RWPE2 (cell line): ENCODE measurements around the gene SDHA.
"Not testable (repeated sequence)": the region's sequence is repeated elsewhere in the genome, so short reads cannot be mapped to it uniquely, and the experiment has no call there.

ENCODE experiments used
- ATAC-seq: fragments of 200-7000 bp; cut with Tn5 transposase; 3 replicates; pipeline ENCODE4 v1.9.1; 2021; ENCODE audit warnings: low read depth
- DNase-seq: peaks from one replicate; pipeline ENCODE4 v3.0.0-alpha.2; 2020; ENCODE audit warnings: low spot score
- H3K27ac ChIP-seq: fragments of 450-650 bp; 2 replicates; pipeline ENCODE4 v1.5.1; 2017; ENCODE audit warnings: mild to moderate bottlenecking; ENCODE audit not compliant: poor library complexity, severe bottlenecking
- H3K27me3 ChIP-seq: fragments of 250-450 bp; sonication (Bioruptor Pico); 2 replicates; pipeline ENCODE4 v1.5.1; 2021; ENCODE audit warnings: mild to moderate bottlenecking, moderate library complexity; ENCODE audit not compliant: insufficient read depth, poor library complexity, severe bottlenecking
- H3K36me3 ChIP-seq: fragments of 250-450 bp; sonication (Bioruptor Pico); 2 replicates; pipeline ENCODE4 v1.5.1; 2020; ENCODE audit warnings: low read depth, mild to moderate bottlenecking, moderate library complexity
- H3K4me1 ChIP-seq: fragments of 250-450 bp; sonication (Bioruptor Pico); 2 replicates; pipeline ENCODE4 v1.5.1; 2021; ENCODE audit warnings: mild to moderate bottlenecking, moderate library complexity; ENCODE audit not compliant: insufficient read depth, poor library complexity, severe bottlenecking
- H3K4me3 ChIP-seq: fragments of 250-450 bp; sonication (Bioruptor Pico); 2 replicates; pipeline ENCODE4 v1.5.1; 2021; ENCODE audit warnings: mild to moderate bottlenecking, moderate library complexity; ENCODE audit not compliant: severe bottlenecking
- H3K9me3 ChIP-seq: fragments of 250-450 bp; sonication (Bioruptor Pico); 2 replicates; pipeline ENCODE4 v1.5.1; 2021; ENCODE audit warnings: mild to moderate bottlenecking, moderate library complexity; ENCODE audit not compliant: severe bottlenecking
- TF ChIP-seq, protein P1 (sequence below): fragments of 450-650 bp; IDR thresholded peaks from one replicate; pipeline ENCODE4 v1.5.1; 2017; ENCODE audit warnings: mild to moderate bottlenecking, moderate library complexity; ENCODE audit not compliant: poor library complexity, severe bottlenecking

Gene SDHA

DNA sequence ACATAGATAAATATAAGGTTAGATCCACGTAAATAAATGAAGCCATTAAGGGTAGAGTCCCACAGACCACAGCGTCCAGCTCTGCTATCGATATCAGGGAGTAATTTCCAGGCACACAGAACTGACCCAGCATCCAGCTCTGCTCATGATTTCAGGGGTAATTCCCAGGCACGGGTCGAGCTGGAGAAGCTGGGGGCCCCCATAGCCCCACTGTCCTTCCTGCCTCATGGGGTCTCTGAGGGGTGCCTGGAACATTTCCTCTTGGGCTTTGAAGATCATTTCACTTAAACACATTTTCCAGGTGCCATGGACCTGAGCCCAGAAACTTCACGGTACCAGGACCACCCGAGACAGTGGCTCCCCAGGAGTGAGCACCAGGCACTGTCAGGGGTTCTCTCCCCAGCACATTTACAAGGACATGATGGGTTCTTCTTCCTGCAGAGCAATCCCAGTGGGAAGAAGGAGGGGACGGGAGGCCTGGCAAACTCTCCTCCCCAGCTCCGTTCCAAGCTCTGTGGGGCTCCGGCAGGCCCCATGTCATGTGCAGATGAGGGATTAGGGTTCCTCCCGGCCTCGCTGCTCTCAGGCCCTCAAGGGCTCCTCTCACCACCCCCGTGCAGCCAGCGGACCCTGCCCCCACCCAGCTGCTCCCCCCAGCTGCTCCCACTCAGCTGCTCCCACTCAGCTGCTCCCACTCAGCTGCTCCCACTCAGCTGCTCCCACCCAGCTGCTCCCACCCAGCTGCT, 80.0 kb downstream of the SDHA start:
- H3K4me1 ChIP-seq, H3K9me3 ChIP-seq, ATAC-seq, DNase-seq, H3K27me3 ChIP-seq, H3K27ac ChIP-seq, H3K36me3 ChIP-seq, H3K4me3 ChIP-seq: not testable (repeated sequence)

DNA sequence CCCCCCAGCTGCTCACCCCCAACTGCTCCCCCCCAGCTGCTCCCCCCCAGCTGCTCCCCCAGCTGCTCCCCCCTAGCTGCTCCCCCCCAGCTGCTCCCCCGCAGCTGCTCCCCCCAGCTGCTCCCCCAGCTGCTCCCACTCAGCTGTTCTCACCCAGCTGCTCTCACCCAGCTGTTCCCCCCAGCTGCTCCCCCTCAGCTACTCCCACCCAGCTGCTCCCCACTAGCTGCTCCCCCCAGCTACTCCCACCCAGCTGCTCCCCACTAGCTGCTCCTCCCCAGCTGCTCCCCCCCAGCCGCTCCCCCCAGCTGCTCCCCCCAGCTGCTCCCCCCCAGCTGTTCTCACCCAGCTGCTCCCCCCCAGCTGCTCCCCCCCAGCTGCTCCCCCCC, 80.6 kb downstream of the SDHA start:
- no peak for ATAC-seq
- Histone ChIP-seq H3K4me1 (no peaks in the 10 kb centered on the region), H3K9me3 (no peaks in the 10 kb centered on the region), H3K27ac (no peak overlapping the region), H3K27me3 (no peaks in the 10 kb centered on the region), H3K36me3 (peaks cover 3% of the 10 kb centered on the region; the same call in 1 of the 2 replicates), H3K4me3 (no peak overlapping the region)
- no peak for DNase-seq
- TF ChIP-seq, protein P1, sequence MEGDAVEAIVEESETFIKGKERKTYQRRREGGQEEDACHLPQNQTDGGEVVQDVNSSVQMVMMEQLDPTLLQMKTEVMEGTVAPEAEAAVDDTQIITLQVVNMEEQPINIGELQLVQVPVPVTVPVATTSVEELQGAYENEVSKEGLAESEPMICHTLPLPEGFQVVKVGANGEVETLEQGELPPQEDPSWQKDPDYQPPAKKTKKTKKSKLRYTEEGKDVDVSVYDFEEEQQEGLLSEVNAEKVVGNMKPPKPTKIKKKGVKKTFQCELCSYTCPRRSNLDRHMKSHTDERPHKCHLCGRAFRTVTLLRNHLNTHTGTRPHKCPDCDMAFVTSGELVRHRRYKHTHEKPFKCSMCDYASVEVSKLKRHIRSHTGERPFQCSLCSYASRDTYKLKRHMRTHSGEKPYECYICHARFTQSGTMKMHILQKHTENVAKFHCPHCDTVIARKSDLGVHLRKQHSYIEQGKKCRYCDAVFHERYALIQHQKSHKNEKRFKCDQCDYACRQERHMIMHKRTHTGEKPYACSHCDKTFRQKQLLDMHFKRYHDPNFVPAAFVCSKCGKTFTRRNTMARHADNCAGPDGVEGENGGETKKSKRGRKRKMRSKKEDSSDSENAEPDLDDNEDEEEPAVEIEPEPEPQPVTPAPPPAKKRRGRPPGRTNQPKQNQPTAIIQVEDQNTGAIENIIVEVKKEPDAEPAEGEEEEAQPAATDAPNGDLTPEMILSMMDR = no peak

DNA sequence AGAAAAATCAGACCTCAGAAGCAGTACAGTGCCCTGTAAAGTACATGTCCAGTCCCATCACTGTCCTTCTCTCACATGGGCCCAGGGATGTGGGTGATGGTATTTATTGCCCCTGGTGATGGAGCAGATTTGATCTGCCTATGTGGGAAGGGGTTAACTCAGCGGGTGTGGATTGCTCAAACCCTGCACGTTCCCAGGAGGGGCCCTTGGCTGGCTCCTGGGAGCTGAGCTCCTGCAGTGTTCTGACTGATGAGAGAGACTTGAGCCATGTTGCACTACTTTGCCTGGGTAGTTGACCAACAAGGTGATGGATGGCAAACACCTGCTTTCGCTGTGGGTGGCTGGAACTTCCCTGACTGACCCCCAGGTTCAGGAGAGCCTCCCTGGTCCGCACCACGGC, 81.8 kb downstream of the SDHA start:
- not testable (repeated sequence) for H3K27ac ChIP-seq, ATAC-seq, H3K36me3 ChIP-seq, H3K4me3 ChIP-seq, H3K27me3 ChIP-seq, H3K4me1 ChIP-seq, DNase-seq, H3K9me3 ChIP-seq

DNA sequence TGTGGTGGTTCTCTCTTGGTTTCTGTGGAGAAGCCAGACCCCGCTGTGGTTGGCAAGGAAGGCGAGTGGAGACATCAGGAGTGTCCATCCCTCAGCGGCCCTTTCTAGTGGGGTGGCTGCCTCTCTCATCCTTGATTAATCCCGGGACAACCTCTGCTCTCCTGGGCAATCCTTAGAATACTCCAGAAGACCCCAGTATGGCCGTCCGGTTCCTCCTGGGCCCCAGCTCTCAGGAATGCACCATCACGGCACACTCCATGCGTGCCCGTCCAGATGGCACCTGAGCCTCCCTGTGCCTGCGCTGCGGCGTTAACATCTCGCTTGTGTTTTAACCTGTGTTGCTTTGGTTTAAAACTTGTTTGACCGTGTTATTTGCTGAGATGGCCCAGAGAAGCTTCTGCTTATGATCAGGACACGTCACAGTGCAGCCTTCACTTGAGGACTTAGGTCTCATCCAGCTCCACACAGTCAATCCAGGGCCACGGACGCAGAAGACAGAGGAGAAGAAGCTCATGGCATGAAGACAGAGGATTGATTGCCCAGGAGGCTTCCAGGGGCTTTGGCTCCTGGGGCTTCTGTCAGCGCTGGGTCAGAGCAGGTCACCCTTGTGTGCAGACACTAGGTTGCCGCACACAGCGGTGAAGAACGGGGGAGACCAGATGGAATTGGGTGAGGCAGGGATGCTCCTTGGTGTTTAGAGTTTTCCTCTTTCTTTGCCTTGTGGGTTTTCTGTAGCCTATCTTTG, 82.7 kb downstream of the SDHA start:
- ATAC-seq, H3K27me3 ChIP-seq, H3K4me1 ChIP-seq, H3K36me3 ChIP-seq, H3K9me3 ChIP-seq, H3K27ac ChIP-seq, H3K4me3 ChIP-seq: not testable (repeated sequence)
- DNase-seq = peak; percentile 24

DNA sequence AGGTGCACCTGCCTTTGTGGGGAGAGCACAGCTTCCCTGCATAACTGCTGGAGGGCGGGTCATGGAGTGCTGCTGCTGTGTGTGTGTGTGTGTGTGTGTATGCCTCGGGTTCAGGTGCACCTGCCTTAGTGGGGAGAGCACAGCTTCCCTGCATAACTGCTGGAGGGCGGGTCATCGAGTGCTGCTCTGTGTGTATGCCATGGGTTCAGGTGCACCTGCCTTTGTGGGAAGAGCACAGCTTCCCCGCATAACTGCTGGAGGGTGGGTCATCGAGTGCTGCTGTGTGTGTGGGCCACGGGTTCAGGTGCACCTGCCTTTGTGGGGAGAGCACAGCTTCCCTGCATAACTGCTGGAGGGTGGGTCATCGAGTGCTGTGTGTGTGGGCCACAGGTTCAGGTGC, 84.3 kb downstream of the SDHA start:
- not testable (repeated sequence) for ATAC-seq, H3K4me3 ChIP-seq, H3K27me3 ChIP-seq, H3K9me3 ChIP-seq, H3K4me1 ChIP-seq, H3K27ac ChIP-seq
- peaks cover 11% of the 10 kb centered on the region for H3K36me3 ChIP-seq
- DNase-seq = peak; percentile 38

DNA sequence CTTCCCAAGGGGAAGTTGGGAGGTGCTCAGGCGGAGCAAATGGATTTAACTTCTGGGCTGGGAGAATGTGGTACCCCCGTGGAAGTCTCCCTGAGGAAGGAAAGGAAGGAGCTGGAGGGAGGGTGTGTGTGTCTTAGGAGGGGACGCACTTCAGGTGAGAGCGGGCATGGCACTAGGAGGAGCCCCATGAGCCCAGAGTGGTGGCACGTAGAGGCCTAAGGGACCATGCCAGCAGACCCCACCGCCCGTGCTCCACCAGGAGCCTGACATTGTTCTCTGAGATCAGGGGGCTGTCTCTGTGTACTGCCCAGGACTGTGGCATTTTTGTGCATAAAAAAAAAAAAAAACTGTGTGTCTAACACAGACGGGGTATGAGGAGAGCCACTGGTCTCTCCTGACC, 84.8 kb downstream of the SDHA start:
- TF ChIP-seq, protein P1 = no peak
- no peak overlapping the region for H3K27ac ChIP-seq

DNA sequence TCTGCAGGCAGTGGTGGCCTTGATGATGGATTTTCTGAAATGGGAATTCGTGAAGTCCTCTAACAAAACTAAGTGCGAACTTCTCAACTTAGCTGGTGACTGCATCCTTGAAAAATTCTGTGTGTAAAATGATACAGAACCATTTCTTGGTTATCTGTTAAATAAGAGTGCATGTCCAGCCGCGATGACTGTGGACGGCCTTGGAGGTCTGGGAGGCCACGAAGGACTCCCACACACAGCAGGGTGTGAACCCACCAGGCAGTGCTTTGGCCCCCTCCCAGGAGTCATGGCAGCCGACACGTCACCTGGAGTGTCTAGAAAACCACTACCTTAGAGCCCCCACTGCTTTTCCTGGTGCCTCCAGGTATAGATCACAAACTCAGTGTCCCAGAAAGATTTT, 85.6 kb downstream of the SDHA start:
- not testable (repeated sequence) for ATAC-seq, H3K9me3 ChIP-seq, H3K27ac ChIP-seq, H3K27me3 ChIP-seq, H3K4me3 ChIP-seq, H3K4me1 ChIP-seq
- H3K36me3 ChIP-seq = peaks cover 24% of the 10 kb centered on the region
- DNase-seq = peak; percentile 29

More for the DNA sequence above, 84.8 kb downstream of the SDHA start:
- no peaks in the 10 kb centered on the region for H3K27me3 ChIP-seq
- no peaks in the 10 kb centered on the region for H3K9me3 ChIP-seq
- DNase-seq (peak; percentile 45), ATAC-seq (no peak)
- H3K36me3 ChIP-seq = peaks cover 16% of the 10 kb centered on the region
- peaks cover 3% of the 10 kb centered on the region for H3K4me1 ChIP-seq
- no peak overlapping the region for H3K4me3 ChIP-seq
